Measurements from ENCODE around the gene KRTAP11-1. TPM values are rescaled to one million over a fixed set of nuclear protein-coding genes. Genes with fewer than 3 reads are reported as not detected.

Gene KRTAP11-1
- total and polyA plus RNA-seq, 2 donors from 2014 or later = not detected

DNA sequence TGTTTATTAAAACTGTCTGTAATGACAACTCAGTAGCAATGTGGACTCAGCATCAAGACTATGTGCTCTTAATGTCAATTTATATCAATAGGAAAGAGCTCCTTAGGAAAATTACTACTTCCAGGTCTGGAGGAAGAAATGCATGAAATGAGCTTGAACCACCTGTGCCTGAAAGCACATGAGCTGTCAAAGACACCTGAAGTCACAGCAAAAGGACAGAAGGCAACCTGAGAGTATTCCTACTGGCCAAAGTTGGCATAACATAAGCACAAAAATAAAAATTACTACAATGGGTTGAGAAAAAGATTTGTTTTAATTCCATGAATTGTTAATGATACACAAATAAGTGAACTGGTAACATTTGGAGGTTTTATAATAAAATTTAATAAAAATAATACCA lies 38.4 kb downstream of the KRTAP11-1 start:
- no peaks in the 10 kb centered on the region for H3K9me3 ChIP-seq (ENCODE audit: control insufficient read depth in 2 of 3, insufficient read depth in 1 of 3, low read length in 3 of 3)
- H3K36me3 ChIP-seq (ENCODE audit: control insufficient read depth in 2 of 3, insufficient read depth in 3 of 3, low read length in 3 of 3) = no peaks in the 10 kb centered on the region
- intact Hi-C loops (cut with DNase I) = no loop called here
- DNase-seq (no peak), FAIRE-seq (no peak)
- H3K27ac ChIP-seq (ENCODE audit: low read depth in 2 of 2, low read length in 2 of 2) = no peak overlapping the region
- H3K4me1 ChIP-seq (ENCODE audit: control insufficient read depth in 2 of 3, insufficient read depth in 2 of 3, low read depth in 1 of 3, low read length in 3 of 3) = no peaks in the 10 kb centered on the region
- no peak overlapping the region for H3K4me3 ChIP-seq (ENCODE audit: low read length in 3 of 3)
- H3K27me3 ChIP-seq (ENCODE audit: control insufficient read depth, insufficient read depth, low read length) = no peaks in the 10 kb centered on the region
- TF ChIP-seq CTCF (IDR thresholded peaks at IDR 0.05; ENCODE audit: borderline replicate concordance, extremely low read depth, insufficient read depth) = no peak
- H3K9ac ChIP-seq (ENCODE audit: low read length in 3 of 3) = no peak overlapping the region

GRCh38 chr21:30839304-30839703 lies 42.1 kb downstream of the KRTAP11-1 start:
- Histone ChIP-seq H3K9me3 (ENCODE audit: control insufficient read depth in 2 of 3, insufficient read depth in 1 of 3, low read length in 3 of 3) (no peaks in the 10 kb centered on the region), H3K27ac (ENCODE audit: low read depth in 2 of 2, low read length in 2 of 2) (no peak overlapping the region), H3K4me3 (ENCODE audit: low read length in 3 of 3) (no peak overlapping the region), H3K27me3 (ENCODE audit: control insufficient read depth, insufficient read depth, low read length) (no peaks in the 10 kb centered on the region), H3K9ac (ENCODE audit: low read length in 3 of 3) (no peak overlapping the region), H3K4me1 (ENCODE audit: control insufficient read depth in 2 of 3, insufficient read depth in 2 of 3, low read depth in 1 of 3, low read length in 3 of 3) (no peaks in the 10 kb centered on the region), H3K36me3 (ENCODE audit: control insufficient read depth in 2 of 3, insufficient read depth in 3 of 3, low read length in 3 of 3) (no peaks in the 10 kb centered on the region)
- intact Hi-C loops (cut with DNase I) = no loop called here
- FAIRE-seq = no peak
- TF ChIP-seq CTCF (IDR thresholded peaks at IDR 0.05; ENCODE audit: borderline replicate concordance, extremely low read depth, insufficient read depth) = peak; percentile 12
- DNase-seq = peak in 4 of 5 donors; percentile 32 to 38 (median 34)

- no peak for TF ChIP-seq CTCF (IDR thresholded peaks at IDR 0.05; ENCODE audit: borderline replicate concordance, extremely low read depth, insufficient read depth)
- no peak overlapping the region for H3K4me3 ChIP-seq (ENCODE audit: low read length in 3 of 3)
- intact Hi-C loops (cut with DNase I) = no loop called here
These were observed 42.8 kb downstream of the KRTAP11-1 start for GRCh38 chr21:30838536-30838935.

DNA sequence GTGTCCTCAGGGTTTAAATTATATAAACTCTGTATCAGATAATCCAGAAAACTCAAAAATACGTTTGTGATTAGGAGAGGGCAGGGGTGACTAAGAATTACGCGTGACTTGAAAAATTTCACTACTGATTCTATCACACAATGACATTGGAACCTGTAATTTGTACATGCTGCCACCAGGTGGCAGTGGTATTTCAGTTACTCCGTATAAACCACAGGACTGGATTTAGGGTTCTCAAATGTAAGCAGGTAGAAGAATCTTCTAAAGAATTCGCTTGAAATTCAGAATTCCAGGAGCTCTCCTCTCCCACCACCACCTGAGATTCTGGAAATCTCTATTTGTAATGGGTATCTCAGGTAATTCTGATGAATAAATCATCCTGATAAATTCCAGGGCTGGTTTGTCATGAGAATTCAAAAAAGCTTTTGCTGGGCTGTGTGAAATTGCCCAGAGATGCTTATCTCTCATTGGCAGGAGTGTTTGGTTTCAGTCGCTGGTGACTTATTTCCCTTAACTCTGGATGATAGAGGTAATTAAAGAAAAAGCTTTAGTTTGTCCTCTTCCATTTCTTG lies 50.1 kb downstream of the KRTAP11-1 start:
- H3K27ac ChIP-seq (ENCODE audit: low read depth in 2 of 2, low read length in 2 of 2) = no peak overlapping the region
- peak; percentile 42 for TF ChIP-seq CTCF (IDR thresholded peaks at IDR 0.05; ENCODE audit: borderline replicate concordance, extremely low read depth, insufficient read depth)
- H3K4me1 ChIP-seq (ENCODE audit: control insufficient read depth in 2 of 3, insufficient read depth in 2 of 3, low read depth in 1 of 3, low read length in 3 of 3) = no peaks in the 10 kb centered on the region
- intact Hi-C loops (cut with DNase I) = no loop called here
- no peak overlapping the region for H3K9ac ChIP-seq (ENCODE audit: low read length in 3 of 3)
- no peaks in the 10 kb centered on the region for H3K36me3 ChIP-seq (ENCODE audit: control insufficient read depth in 2 of 3, insufficient read depth in 3 of 3, low read length in 3 of 3)
- DNase-seq (peak in 2 of 5 donors; percentile 11 to 27), FAIRE-seq (no peak)
- no peak overlapping the region for H3K4me3 ChIP-seq (ENCODE audit: low read length in 3 of 3)
- peaks cover 0 to 2% (median 0%) of the 10 kb centered on the region in 3 donors for H3K9me3 ChIP-seq (ENCODE audit: control insufficient read depth in 2 of 3, insufficient read depth in 1 of 3, low read length in 3 of 3)
- H3K27me3 ChIP-seq (ENCODE audit: control insufficient read depth, insufficient read depth, low read length) = no peaks in the 10 kb centered on the region

More at GRCh38 chr21:30838536-30838935, 42.8 kb downstream of the KRTAP11-1 start:
- Histone ChIP-seq H3K9me3 (ENCODE audit: control insufficient read depth in 2 of 3, insufficient read depth in 1 of 3, low read length in 3 of 3) (no peaks in the 10 kb centered on the region), H3K9ac (ENCODE audit: low read length in 3 of 3) (no peak overlapping the region), H3K27me3 (ENCODE audit: control insufficient read depth, insufficient read depth, low read length) (no peaks in the 10 kb centered on the region), H3K36me3 (ENCODE audit: control insufficient read depth in 2 of 3, insufficient read depth in 3 of 3, low read length in 3 of 3) (no peaks in the 10 kb centered on the region), H3K4me1 (ENCODE audit: control insufficient read depth in 2 of 3, insufficient read depth in 2 of 3, low read depth in 1 of 3, low read length in 3 of 3) (no peaks in the 10 kb centered on the region), H3K27ac (ENCODE audit: low read depth in 2 of 2, low read length in 2 of 2) (no peak overlapping the region)
- FAIRE-seq (no peak), DNase-seq (no peak)

Data from kidney (tissue), 14 donors.